GM10266 (cell line): ENCODE measurements around the gene GJC3.
"Not testable (repeated sequence)": the region's sequence is repeated elsewhere in the genome, so short reads cannot be mapped to it uniquely, and the experiment has no call there.

Experiments used
- DNase-seq: peaks from one replicate; pipeline ENCODE4 v3.0.0; 2012; ENCODE audit errors: extremely low spot score
- TF ChIP-seq, protein P1 (sequence below): IDR thresholded peaks from 2 replicates; pipeline ENCODE4 v1.5.1; 2012; ENCODE audit warnings: mild to moderate bottlenecking, low read depth; ENCODE audit not compliant: control insufficient read depth, insufficient read depth; ENCODE audit errors: missing control alignments

The GJC3 gene

DNA sequence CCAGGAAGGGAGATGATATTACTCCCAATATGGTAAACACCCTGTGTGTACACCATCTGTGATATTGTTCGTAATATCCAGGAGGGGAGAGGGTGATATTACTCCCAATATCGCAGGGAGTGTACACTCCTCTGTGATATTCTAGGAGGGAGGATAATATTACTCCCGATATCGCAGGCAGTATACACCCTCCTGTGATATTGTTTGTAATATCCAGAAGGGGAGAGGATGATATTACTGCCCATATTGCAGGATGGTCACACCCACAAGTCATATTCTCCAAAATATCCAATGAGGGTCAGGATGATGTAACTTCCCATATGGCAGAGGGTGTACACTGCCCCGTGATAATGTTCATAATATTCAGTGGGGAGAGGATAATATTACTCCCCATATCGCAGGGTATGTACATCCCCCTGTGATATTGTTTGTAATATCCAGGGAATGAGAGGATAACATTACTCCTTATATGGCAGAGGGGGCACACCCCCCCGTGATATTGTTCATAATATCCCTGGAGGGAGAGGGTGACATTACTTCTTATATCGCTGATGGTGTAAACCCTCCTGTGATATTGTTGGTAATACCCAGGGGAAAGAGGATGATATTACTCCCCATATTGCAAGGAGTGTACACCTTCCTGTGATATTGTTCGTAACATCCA, 29.3 kb upstream of the GJC3 start:
- TF ChIP-seq, protein P1, sequence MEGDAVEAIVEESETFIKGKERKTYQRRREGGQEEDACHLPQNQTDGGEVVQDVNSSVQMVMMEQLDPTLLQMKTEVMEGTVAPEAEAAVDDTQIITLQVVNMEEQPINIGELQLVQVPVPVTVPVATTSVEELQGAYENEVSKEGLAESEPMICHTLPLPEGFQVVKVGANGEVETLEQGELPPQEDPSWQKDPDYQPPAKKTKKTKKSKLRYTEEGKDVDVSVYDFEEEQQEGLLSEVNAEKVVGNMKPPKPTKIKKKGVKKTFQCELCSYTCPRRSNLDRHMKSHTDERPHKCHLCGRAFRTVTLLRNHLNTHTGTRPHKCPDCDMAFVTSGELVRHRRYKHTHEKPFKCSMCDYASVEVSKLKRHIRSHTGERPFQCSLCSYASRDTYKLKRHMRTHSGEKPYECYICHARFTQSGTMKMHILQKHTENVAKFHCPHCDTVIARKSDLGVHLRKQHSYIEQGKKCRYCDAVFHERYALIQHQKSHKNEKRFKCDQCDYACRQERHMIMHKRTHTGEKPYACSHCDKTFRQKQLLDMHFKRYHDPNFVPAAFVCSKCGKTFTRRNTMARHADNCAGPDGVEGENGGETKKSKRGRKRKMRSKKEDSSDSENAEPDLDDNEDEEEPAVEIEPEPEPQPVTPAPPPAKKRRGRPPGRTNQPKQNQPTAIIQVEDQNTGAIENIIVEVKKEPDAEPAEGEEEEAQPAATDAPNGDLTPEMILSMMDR = no peak
- DNase-seq = no peak

DNA sequence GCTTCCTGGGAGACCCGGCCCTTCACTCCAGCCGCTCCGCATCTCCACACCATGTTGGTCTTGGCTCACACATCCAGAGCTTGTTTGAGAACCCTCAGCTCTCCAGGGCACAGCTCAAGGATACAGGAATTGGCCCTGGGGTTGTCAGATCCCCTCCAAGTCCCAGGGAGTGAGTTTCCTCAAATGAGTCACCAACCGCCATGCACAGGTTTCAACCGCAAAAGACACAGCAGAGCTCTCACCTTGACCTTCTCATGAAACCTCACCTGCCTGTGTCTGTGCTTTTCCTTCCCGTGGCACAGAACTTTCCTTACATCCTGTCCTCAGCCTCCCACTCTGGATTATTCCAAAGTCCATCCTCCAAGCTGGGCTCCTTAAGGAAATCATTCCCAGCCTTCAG, 25.8 kb upstream of the GJC3 start:
- no peak for DNase-seq
- TF ChIP-seq, protein P1 = no peak

DNA sequence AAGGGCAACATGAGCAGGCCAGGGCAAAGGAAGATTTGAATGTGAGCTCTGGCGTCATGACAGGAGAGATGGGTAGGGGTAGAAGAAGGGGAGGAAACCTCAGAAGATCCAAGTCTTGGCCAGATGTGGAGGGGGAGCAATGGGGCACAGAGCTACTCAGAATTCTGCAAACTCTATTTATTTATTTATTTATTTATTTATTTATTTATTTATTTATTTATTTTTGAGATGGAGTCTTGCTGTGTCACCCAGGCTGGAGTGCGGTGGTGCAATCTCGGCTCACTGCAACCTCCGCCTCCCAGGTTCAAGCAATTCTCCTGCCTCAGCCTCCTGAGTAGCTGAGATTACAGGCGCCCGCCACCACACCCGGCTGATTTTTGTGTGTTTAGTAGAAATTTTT, 25.2 kb upstream of the GJC3 start:
- not testable (repeated sequence) for DNase-seq

DNA sequence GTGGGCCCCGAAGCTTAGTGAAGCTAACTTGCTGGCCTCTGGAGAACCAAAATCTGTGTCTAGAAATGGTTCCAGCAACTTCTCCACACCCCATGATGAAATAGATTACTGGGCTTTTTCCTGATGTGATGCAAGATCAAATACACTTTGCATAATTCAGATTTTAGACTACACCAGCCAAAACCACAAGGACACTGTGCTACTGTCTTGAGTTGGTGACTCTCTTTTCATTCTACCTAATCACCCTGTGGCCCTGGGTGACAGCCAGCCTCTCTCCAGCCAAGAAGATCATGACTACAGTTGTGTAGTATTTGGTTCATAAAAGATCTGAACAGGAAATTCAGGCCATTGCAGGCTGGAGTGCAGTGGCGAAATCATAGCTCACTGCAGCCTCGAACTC, 24.2 kb upstream of the GJC3 start:
- TF ChIP-seq, protein P1 = no peak
- DNase-seq = no peak

DNA sequence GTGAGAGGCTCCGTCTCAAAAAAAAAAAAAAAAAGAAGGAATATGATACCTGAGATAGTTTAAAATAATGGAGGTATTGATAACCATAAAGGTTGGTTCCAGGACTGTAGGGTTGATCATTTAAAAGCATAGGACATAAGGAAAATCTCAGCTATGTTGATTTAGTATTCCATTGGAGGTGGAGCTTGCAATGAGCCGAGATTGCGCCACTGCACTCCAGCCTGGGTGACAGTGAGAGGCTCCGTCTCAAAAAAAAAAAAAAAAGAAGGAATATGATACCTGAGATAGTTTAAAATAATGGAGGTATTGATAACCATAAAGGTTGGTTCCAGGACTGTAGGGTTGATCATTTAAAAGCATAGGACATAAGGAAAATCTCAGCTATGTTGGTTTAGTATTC, 23.2 kb upstream of the GJC3 start:
- DNase-seq = not testable (repeated sequence)

DNA sequence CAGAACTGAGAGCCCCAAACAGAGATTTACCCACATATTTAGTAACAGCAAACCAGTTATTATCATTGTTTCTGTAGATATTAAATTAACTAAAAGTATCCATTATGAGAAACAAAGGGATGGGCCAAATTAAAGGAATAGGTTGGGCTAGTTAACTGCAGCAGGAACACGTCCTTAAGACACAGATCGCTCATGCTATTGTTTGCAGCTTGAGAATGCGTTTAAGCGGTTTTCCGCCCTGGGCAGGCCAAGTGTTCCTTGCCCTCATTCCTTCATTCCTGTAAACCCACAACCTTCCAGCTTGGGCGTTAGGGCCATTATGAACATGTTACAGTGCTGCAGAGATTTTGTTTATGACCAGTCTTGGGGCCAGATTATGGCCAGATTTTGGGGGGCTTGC, 21.4 kb upstream of the GJC3 start:
- DNase-seq = not testable (repeated sequence)

DNA sequence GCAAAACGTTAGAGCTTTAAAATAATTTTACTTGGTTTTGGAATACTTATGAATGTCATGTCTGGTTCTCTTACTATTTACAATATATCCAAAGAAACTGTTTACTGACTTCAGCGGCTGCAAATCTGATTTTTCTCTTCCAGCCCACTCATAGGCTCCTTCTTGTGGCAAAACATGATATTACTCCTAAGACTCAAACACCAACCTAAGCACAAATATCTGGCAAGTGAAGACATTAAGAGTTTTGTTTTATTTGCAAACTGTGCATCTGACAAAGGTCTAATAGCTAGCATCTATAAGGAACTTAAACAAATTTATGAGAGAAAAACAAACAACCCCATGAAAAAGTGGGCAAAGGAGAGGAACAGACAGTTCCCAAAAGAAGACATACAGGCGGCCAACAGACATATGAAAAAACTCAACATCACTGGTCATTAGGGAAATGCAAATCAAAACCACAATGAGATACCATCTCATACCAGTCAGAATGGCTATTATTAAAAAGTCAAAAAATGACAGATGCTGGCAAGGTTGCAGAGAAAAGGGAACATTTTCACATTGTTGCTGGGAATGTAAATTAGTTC, 20.3 kb upstream of the GJC3 start:
- TF ChIP-seq, protein P1 = no peak
- no peak for DNase-seq

DNA sequence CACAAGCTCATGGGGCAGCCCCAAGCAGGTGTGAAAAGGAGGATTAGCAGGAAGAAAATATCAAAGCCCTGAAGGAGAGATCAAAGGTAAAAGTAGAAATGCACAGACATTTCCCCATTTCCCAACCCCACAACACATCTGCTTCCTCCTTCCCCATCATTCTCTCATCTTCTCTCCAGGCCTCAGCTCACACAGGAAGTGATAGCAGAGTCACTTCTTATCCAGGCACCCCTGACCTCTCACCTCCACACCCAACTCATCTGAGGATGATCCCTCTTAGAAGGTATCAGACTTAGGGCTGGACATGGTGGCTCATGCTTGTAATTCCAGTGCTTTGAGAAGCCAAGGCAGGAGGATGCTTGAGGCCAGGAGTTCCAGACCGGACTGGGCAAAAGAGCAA, 18.2 kb upstream of the GJC3 start:
- DNase-seq = no peak
- TF ChIP-seq, protein P1 = no peak

DNA sequence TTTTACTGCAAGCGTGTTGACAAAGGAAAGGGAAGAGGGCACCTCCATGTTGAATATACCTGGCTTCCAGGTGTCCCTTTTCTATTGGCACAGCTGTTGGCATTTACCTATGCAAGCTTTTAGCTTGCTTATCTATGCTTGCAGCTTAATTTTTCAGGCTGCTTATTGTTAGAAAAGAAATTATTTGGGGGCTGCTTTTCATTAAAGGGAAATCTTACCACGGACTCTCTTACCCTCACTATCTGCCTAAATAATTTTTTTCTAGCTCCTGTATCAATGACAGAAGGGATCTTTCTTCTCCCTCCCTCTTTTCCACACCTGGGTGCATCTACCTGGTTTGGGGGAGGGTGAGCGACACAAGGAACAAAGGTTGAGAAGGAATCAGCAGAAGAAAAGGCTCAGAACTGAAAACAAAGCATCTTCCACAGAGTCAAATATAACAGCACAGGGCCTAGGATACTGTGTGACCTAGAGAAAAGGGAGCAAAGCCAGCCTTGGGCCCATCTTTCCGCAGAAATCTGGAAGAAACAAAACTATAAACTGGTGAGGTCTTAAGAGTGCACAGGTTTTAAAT, 15.2 kb upstream of the GJC3 start:
- no peak for DNase-seq
- TF ChIP-seq, protein P1 = no peak
